Endothelial cell (in vitro differentiated cells): ENCODE data around the gene LRRC8A. TPM values are rescaled to one million over a fixed set of nuclear protein-coding genes. Genes with fewer than 3 reads are reported as not detected.

ENCODE experiments used
- DNase-seq: peaks from one replicate; pipeline ENCODE4 v3.0.0; 2021; ENCODE audit warnings: low spot score
- H3K27ac Mint-ChIP-seq: one replicate; pipeline ENCODE4 v1.8.0; 2021; ENCODE audit warnings: mixed read lengths, inconsistent platforms; ENCODE audit not compliant: unreplicated experiment
- H3K27me3 Mint-ChIP-seq: one replicate; pipeline ENCODE4 v1.8.0; 2021; ENCODE audit warnings: mild to moderate bottlenecking, moderate library complexity, mixed read lengths, inconsistent platforms; ENCODE audit not compliant: unreplicated experiment
- H3K36me3 Mint-ChIP-seq: one replicate; pipeline ENCODE4 v1.8.0; 2021; ENCODE audit warnings: mild to moderate bottlenecking, low read depth, mixed read lengths, inconsistent platforms; ENCODE audit not compliant: unreplicated experiment
- H3K4me1 Mint-ChIP-seq: one replicate; pipeline ENCODE4 v1.8.0; 2021; ENCODE audit warnings: mild to moderate bottlenecking, mixed read lengths, inconsistent platforms; ENCODE audit not compliant: unreplicated experiment
- H3K4me3 Mint-ChIP-seq: one replicate; pipeline ENCODE4 v1.8.0; 2021; ENCODE audit warnings: mild to moderate bottlenecking, mixed read lengths, inconsistent platforms; ENCODE audit not compliant: unreplicated experiment
- H3K9me3 Mint-ChIP-seq: one replicate; pipeline ENCODE4 v1.8.0; 2021; ENCODE audit warnings: mixed read lengths, inconsistent platforms; ENCODE audit not compliant: unreplicated experiment
- total RNA-seq: library from RNA; stranded (reverse); fragmentation: NEBNext Ultra II Directional; extraction: Animal tissue kit (Norgen Biotek cat#: 25700); gene quantifications from one replicate; pipeline ENCODE4 v1.2.1, GENCODE V29; 2021; ENCODE audit not compliant: unreplicated experiment
- TF ChIP-seq, protein P1 (sequence below): fragments of 200-600 bp; sonication (generic); IDR thresholded peaks from one replicate; pipeline ENCODE4 v1.5.0; 2021; ENCODE audit warnings: antibody characterized with exemption; ENCODE audit not compliant: unreplicated experiment

LRRC8A gene
- total RNA-seq, 1 donor from 2014 or later, result 54.3 TPM

DNA sequence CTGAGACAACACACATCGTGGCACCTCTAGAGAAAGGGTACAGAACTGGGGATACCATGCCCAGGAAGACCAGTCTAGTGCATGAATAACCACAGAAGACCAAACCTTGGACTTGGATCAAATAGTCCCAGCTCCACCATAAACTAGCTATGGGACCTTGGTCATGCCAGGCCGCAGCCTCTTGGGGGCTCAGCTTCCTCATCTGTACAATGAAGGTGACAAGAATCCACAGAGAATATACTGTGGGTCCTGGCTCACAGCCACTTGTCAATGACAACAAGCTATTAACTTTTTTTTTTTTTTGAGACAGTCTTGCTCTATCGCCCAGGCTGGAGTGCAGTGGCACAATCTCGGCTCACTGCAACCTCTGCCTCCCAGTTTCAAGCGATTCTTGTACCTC, 4.1 kb upstream of the LRRC8A start:
- no peak for DNase-seq
- TF ChIP-seq, protein P1, sequence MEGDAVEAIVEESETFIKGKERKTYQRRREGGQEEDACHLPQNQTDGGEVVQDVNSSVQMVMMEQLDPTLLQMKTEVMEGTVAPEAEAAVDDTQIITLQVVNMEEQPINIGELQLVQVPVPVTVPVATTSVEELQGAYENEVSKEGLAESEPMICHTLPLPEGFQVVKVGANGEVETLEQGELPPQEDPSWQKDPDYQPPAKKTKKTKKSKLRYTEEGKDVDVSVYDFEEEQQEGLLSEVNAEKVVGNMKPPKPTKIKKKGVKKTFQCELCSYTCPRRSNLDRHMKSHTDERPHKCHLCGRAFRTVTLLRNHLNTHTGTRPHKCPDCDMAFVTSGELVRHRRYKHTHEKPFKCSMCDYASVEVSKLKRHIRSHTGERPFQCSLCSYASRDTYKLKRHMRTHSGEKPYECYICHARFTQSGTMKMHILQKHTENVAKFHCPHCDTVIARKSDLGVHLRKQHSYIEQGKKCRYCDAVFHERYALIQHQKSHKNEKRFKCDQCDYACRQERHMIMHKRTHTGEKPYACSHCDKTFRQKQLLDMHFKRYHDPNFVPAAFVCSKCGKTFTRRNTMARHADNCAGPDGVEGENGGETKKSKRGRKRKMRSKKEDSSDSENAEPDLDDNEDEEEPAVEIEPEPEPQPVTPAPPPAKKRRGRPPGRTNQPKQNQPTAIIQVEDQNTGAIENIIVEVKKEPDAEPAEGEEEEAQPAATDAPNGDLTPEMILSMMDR, result no peak
- H3K36me3 Mint-ChIP-seq, result no peaks in the 10 kb centered on the region
- H3K9me3 Mint-ChIP-seq, result no peaks in the 10 kb centered on the region
- H3K4me1 Mint-ChIP-seq, result peaks cover 16% of the 10 kb centered on the region
- H3K27me3 Mint-ChIP-seq, result peaks cover 4% of the 10 kb centered on the region
- H3K4me3 Mint-ChIP-seq, result no peak overlapping the region
- H3K27ac Mint-ChIP-seq, result no peak overlapping the region

DNA sequence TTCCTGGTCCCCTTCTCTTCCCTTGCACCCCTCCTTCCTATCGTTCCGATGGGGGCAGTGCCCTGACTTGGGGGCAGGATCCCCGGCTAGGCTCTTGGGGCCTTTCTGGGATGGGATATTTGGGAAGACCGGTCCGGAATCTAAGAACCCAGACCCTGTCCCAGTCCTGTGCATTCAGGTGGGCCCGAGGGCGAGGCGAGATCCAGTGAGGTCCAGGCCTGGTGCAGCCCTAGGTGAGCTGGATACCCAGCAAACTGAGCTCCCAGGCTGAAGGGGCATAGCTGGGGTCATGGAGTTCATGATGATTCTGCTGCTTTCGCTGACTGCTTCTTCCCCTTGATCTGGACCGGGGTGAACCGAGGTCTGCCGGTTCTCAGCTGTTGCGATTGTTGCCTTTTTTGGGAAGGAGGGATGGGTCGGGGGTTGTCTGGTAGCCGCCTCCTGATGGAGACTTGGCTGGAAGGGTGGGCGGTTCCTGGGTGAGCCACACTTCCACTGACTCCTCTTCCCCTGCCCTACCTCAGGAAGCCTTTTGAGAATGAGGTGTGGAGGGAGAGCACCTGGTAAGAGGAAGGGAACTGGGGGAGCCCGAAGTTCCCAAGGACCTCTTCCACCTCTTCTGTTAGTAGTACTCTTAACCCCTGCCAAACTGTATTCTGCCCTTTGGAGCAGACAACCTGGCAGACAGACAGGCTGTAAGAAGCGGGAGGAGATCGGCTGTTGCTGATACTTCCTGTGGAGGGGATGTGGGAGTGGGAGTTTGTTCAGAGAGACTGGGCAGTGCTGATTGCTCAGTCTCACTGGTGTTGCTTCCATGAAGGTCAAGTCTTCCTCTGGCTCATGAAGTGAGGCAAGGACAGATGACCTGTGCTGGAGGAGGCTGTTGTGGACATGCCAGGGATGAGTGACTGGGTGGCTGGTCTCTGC, 1.0 kb downstream of the LRRC8A start:
- peak; percentile 15 for DNase-seq
- TF ChIP-seq, protein P1, result no peak
- Mint-ChIP-seq H3K4me1 (peaks cover 41% of the 10 kb centered on the region), H3K27ac (peak overlapping the region; percentile 89), H3K36me3 (peaks cover 12% of the 10 kb centered on the region), H3K27me3 (peaks cover 7% of the 10 kb centered on the region), H3K4me3 (peak overlapping the region; percentile 98), H3K9me3 (no peaks in the 10 kb centered on the region)

DNA sequence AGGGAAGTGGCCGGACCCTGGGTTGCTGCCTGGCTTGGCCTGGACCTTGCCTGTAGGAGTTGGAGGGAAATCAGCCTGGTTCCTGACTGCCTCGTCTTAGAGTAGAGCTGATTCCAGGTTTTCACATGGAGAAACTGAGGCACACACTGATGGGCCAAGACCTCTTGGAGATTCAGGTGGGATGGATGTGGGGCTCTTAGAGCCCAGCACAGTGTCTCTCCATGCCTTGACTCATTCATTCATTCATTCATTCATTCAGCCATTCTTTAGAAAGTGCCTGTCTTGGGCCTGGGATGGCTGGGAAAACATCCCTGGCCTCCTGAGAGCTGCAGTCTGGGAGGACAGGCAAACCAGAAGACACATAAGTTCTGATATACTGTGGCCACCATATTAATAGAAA, 2.2 kb downstream of the LRRC8A start:
- H3K27ac Mint-ChIP-seq, result peak overlapping the region; percentile 52
- peaks cover 50% of the 10 kb centered on the region for H3K4me1 Mint-ChIP-seq
- DNase-seq, result no peak
- H3K27me3 Mint-ChIP-seq, result peaks cover 7% of the 10 kb centered on the region
- TF ChIP-seq, protein P1, result no peak
- H3K36me3 Mint-ChIP-seq, result peaks cover 12% of the 10 kb centered on the region
- peak overlapping the region; percentile 51 for H3K4me3 Mint-ChIP-seq
- no peaks in the 10 kb centered on the region for H3K9me3 Mint-ChIP-seq

DNA sequence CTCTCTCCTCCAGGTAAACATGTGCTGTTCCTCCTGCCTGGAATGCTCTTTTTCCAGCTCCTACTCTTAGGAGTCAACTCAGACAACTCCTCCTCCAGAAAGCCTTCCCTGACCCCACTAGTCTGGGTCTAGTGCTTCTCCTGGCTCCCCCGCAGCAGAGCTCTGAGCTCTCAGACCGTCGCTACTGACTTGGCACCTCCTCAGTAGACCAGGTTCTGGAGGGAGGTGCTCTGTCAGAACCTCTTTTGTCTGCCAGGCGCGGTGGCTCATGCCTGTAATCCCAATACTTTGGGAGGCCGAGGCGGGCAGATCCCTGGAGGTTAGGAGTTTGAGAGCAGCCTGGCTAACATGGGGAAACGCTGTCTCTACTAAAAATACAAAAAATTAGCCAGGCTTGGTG, 3.4 kb downstream of the LRRC8A start:
- H3K36me3 Mint-ChIP-seq, result peaks cover 12% of the 10 kb centered on the region
- H3K9me3 Mint-ChIP-seq, result no peaks in the 10 kb centered on the region
- no peak overlapping the region for H3K27ac Mint-ChIP-seq
- peak overlapping the region; percentile 67 for H3K4me3 Mint-ChIP-seq
- peaks cover 10% of the 10 kb centered on the region for H3K27me3 Mint-ChIP-seq
- DNase-seq, result no peak
- peaks cover 50% of the 10 kb centered on the region for H3K4me1 Mint-ChIP-seq
- TF ChIP-seq, protein P1, result no peak

DNA sequence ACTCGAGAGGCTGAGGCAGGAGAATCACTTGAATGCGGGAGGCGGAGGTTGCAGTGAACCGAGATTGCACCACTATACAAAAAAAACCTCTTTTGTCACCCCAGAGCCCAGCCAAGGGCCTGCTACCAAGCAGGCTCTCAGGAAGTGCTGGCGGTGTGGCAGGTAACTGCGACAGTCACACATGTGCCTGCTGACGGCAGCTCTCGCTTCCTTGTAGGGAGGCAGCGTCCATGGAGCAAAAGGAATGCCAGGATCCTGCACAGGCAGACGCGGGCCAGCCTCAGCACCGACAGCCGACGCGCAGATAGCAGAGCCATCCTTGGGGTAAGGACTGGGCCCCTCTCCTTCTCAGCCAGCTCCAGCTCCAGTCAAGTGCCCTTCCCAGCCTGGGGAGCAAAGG, 3.9 kb downstream of the LRRC8A start:
- H3K27me3 Mint-ChIP-seq, result peaks cover 8% of the 10 kb centered on the region
- no peak overlapping the region for H3K27ac Mint-ChIP-seq
- H3K36me3 Mint-ChIP-seq, result peaks cover 12% of the 10 kb centered on the region
- no peak for DNase-seq
- no peaks in the 10 kb centered on the region for H3K9me3 Mint-ChIP-seq
- TF ChIP-seq, protein P1, result no peak
- peak overlapping the region; percentile 67 for H3K4me3 Mint-ChIP-seq
- H3K4me1 Mint-ChIP-seq, result peaks cover 48% of the 10 kb centered on the region
